Measurements from ENCODE around the gene KBTBD3.

The KBTBD3 gene

DNA sequence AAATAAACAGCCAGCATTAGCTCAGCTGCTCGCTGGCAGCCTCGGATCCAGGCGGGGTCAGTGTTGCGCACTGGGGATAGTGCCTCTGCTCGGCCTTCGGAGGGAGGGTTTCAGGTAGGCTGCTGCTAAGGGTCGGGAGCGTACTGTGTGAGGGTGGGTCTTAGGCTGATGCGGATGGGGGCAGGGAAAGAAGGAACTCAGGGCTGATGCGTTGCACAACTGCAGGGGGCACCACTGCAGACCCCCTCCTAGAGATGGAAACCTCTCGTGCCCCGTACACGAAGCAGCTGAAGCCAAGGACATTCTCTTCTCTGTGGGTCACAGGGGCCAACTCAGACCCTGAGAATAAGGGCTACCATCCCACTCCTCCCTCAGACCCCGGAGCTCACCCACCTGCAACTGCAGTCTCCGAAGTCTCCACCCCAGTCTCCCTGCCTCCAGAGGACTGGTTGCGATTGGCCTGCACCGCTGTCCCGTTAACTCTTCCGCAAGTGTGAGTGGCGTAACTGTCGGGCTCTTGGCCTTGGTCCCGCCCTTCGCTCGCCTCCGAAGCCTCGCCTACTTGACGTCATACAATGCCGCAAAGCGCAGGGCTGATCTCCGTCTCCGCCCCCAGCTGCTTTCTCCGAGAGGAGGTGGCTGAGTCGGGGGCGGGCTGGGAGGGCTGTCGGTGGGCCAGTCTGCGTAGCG is at the start of gene KBTBD3:
TSS of gene KBTBD3 (minus strand) at position 429 of the 690 bp plus-strand sequence. CDS start 18,250 bp downstream, outside the sequence.
- DNase-seq (ENCODE audit: low read depth) = peak; percentile 98
- TF ChIP-seq, protein P1, sequence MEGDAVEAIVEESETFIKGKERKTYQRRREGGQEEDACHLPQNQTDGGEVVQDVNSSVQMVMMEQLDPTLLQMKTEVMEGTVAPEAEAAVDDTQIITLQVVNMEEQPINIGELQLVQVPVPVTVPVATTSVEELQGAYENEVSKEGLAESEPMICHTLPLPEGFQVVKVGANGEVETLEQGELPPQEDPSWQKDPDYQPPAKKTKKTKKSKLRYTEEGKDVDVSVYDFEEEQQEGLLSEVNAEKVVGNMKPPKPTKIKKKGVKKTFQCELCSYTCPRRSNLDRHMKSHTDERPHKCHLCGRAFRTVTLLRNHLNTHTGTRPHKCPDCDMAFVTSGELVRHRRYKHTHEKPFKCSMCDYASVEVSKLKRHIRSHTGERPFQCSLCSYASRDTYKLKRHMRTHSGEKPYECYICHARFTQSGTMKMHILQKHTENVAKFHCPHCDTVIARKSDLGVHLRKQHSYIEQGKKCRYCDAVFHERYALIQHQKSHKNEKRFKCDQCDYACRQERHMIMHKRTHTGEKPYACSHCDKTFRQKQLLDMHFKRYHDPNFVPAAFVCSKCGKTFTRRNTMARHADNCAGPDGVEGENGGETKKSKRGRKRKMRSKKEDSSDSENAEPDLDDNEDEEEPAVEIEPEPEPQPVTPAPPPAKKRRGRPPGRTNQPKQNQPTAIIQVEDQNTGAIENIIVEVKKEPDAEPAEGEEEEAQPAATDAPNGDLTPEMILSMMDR (IDR thresholded peaks at IDR 0.05; ENCODE audit: control insufficient read depth, extremely low read depth, insufficient read depth) = peak; percentile 54
- H3K4me3 ChIP-seq (ENCODE audit: low read depth, low read length) = peak within 1 kb of the TSS; percentile 98

DNA sequence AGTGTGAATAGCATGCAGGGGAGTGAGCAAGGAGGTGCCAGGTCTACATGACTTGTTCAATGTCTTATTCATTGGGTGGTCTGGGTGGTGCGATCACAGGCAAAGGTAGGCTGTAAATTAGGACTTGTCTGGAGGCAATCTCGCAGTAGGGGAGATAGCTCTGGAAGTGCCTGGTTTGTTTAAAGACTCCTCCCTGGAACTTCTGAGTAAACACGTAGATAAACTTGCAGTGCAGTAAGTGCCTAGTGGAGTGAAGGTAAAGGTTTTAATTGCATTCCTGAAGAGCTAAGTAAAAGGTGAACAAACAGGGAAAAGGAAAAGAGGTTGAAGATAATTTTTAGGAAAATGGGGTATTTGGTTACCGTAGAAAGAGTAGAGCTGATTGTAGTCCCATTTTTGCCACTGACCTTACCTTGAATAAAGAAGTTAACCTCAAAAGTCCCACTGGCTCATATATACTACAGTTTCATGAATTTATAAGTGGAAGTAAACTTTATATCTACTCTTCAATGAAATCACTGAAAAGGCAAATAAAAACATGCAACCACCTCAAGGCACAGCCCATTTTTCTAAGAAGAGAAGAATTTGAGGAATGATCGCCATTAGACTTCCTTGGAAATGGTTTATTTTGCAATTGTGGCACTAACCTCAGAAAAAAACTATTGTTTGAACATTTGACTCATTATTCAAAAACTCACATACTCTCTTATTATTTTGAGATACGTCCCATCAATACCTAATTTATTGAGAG is 44.6 kb upstream of the KBTBD3 start:
- TF ChIP-seq, protein P1 (IDR thresholded peaks at IDR 0.05; ENCODE audit: control insufficient read depth, extremely low read depth, insufficient read depth) = no peak
- H3K4me3 ChIP-seq (ENCODE audit: low read depth, low read length) = no peak overlapping the region
- peak; percentile 33 for DNase-seq (ENCODE audit: low read depth)

DNA sequence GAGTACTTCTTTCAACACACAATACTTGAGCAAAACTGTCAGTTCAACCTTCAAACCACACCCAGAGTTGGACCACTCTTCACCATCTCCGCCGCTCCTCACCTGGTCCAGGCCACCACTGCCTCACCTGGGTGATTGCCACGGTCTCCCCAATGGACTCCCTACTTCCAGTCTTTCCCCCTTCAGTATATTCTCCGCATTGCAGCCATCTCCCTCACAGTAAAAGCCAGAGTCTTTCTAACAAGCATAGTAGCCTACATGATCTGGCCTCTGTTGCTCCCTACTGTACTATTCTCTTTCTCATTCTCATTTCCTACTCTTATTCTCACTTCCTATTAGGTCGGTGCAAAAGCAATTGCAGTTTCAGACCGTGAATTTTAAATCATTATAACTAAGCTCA is 28.8 kb upstream of the KBTBD3 start:
- DNase-seq (ENCODE audit: low read depth) = no peak
- TF ChIP-seq, protein P1 (IDR thresholded peaks at IDR 0.05; ENCODE audit: control insufficient read depth, extremely low read depth, insufficient read depth) = no peak
- H3K4me3 ChIP-seq (ENCODE audit: low read depth, low read length) = no peak overlapping the region

GRCh38 chr11:106101819-106102218 is 24.7 kb upstream of the KBTBD3 start:
- TF ChIP-seq, protein P1 (IDR thresholded peaks at IDR 0.05; ENCODE audit: control insufficient read depth, extremely low read depth, insufficient read depth) = no peak
- H3K4me3 ChIP-seq (ENCODE audit: low read depth, low read length) = no peak overlapping the region
- no peak for DNase-seq (ENCODE audit: low read depth)

- H3K4me3 ChIP-seq (ENCODE audit: low read depth, low read length) = no peak overlapping the region
- TF ChIP-seq, protein P1 (IDR thresholded peaks at IDR 0.05; ENCODE audit: control insufficient read depth, extremely low read depth, insufficient read depth) = no peak
- no peak for DNase-seq (ENCODE audit: low read depth)
Measured at GRCh38 chr11:106101370-106101769, 24.2 kb upstream of the KBTBD3 start.

- no peak for DNase-seq (ENCODE audit: low read depth)
- H3K4me3 ChIP-seq (ENCODE audit: low read depth, low read length) = no peak overlapping the region
- TF ChIP-seq, protein P1 (IDR thresholded peaks at IDR 0.05; ENCODE audit: control insufficient read depth, extremely low read depth, insufficient read depth) = no peak
Measured at GRCh38 chr11:106098893-106099553, 21.9 kb upstream of the KBTBD3 start.
